OCI-LY7 (cell line): Measurements from ENCODE around the gene POLR2E.

Source experiments
- CTCF ChIP-seq: fragments of 200-600 bp; sonication (generic); conservative IDR thresholded peaks from 2 replicates; pipeline ENCODE4 v1.5.1; 2014; ENCODE audit warnings: mild to moderate bottlenecking, antibody characterized with exemption, low read length, moderate library complexity, mixed read lengths
- EZH2phosphoT487 ChIP-seq: fragments of 200-600 bp; sonication (generic); IDR thresholded peaks from 2 replicates; pipeline ENCODE4 v1.6.1; 2018; ENCODE audit warnings: low read depth, borderline replicate concordance, mild to moderate bottlenecking, mixed run types, antibody characterized with exemption, low read length, moderate library complexity, mixed read lengths

GRCh38 chr19:1113986-1114483 is 18.9 kb upstream of the POLR2E start:
- TF ChIP-seq CTCF (no peak), EZH2phosphoT487 (no peak)
